Endothelial cell of umbilical vein (primary cell): ENCODE results near the gene KATNAL2. TPM values are rescaled to one million over a fixed set of nuclear protein-coding genes. Genes with fewer than 3 reads are reported as not detected.

ENCODE experiments used
- BruUV-seq: library from RNA; stranded (reverse); fragments of 400-500 nt; replicated peaks from 2 replicates; lab custom pipeline; 2021; lab: Mats Ljungman, UMichigan
- CTCF ChIA-PET: fragments of 300-600, 350-600 bp; sonication (Branson Sonifier 250); formaldehyde crosslinking; loops from one replicate; lab custom pipeline; 2021; ENCODE audit warnings: antibody characterized with exemption, inconsistent platforms; lab: Charles Lee
- POLR2A ChIA-PET: fragments of 300-600, 350-600 bp; sonication (Branson Sonifier 250); formaldehyde crosslinking; loops from one replicate; lab custom pipeline; 2021; ENCODE audit warnings: antibody characterized with exemption, inconsistent platforms; lab: Charles Lee
- DNase-seq: peaks from one replicate; pipeline ENCODE4 v3.0.0-alpha.2; 2011; ENCODE audit warnings: low read depth, low spot score
- FAIRE-seq: peaks from 2 replicates; lab custom pipeline; 2011; peaks lifted over from hg19 to GRCh38; lab: Jason Lieb, UNC
- H2AFZ ChIP-seq: 2 replicates; pipeline ENCODE4 v1.6.0; 2012; ENCODE audit warnings: low read depth, low read length, control low read depth, inconsistent platforms
- H3K27ac ChIP-seq: 2 replicates; pipeline ENCODE4 v1.5.1; 2011; ENCODE audit warnings: low read depth, mild to moderate bottlenecking, control low read depth, low read length, moderate library complexity; ENCODE audit not compliant: insufficient read depth
- H3K27me3 ChIP-seq, 2 experiments: 2 replicates each; pipeline versions ENCODE4 v1.6.0 to v1.6.1; 2011; ENCODE audit warnings: low read length in 2 of 2, mixed read lengths in 1 of 2; ENCODE audit not compliant: control insufficient read depth in 2 of 2, insufficient read depth in 2 of 2
- H3K36me3 ChIP-seq, 2 experiments: 2 replicates in 1 of 2; 3 replicates in 1 of 2; pipeline ENCODE4 v1.5.1; 2011; ENCODE audit warnings: low read length in 2 of 2, mild to moderate bottlenecking in 1 of 2, moderate library complexity in 1 of 2; ENCODE audit not compliant: control insufficient read depth in 2 of 2, insufficient read depth in 2 of 2; ENCODE audit errors: extremely low read depth in 1 of 2
- H3K4me1 ChIP-seq: 3 replicates; pipeline ENCODE4 v1.5.1; 2011; ENCODE audit warnings: mild to moderate bottlenecking, low read length; ENCODE audit not compliant: control insufficient read depth, insufficient read depth; ENCODE audit errors: extremely low read depth
- H3K4me2 ChIP-seq: 2 replicates; pipeline ENCODE4 v1.6.1; 2011; ENCODE audit warnings: low read length, control low read depth, mixed read lengths; ENCODE audit not compliant: insufficient read depth
- H3K4me3 ChIP-seq, 3 experiments: fragments of 200-600 bp in 1 of 3; sonication (generic), shearing (Covaris generic) in 1 of 3; replicated peaks in 1 of 3; 2 replicates each; pipeline ENCODE4 v1.5.1; 2011 to 2016; ENCODE audit warnings: control low read depth in 3 of 3, low read length in 3 of 3, mild to moderate bottlenecking in 2 of 3, inconsistent platforms in 1 of 3, low read depth in 1 of 3, moderate library complexity in 1 of 3; ENCODE audit not compliant: insufficient read depth in 1 of 3
- H3K79me2 ChIP-seq: 2 replicates; pipeline ENCODE4 v1.6.0; 2012; ENCODE audit warnings: low read length, inconsistent platforms; ENCODE audit not compliant: control insufficient read depth, insufficient read depth
- H3K9ac ChIP-seq: replicated peaks from 2 replicates; pipeline ENCODE3; 2011; ENCODE audit warnings: low read length, control low read depth; ENCODE audit not compliant: insufficient read depth; ENCODE audit errors: extremely low read depth
- H3K9me1 ChIP-seq: replicated peaks from 3 replicates; pipeline ENCODE4 v1.6.0; 2011; ENCODE audit warnings: mild to moderate bottlenecking, low read length; ENCODE audit not compliant: control insufficient read depth, insufficient read depth; ENCODE audit errors: extremely low read depth
- H3K9me3 ChIP-seq: replicated peaks from 2 replicates; pipeline ENCODE4 v1.5.1; 2012; ENCODE audit warnings: low read length, inconsistent platforms; ENCODE audit not compliant: control insufficient read depth, insufficient read depth
- H4K20me1 ChIP-seq: replicated peaks from 2 replicates; pipeline ENCODE3; 2011; ENCODE audit warnings: mild to moderate bottlenecking, low read length; ENCODE audit not compliant: control insufficient read depth, insufficient read depth; ENCODE audit errors: extremely low read depth
- EZH2 ChIP-seq: IDR thresholded peaks from 2 replicates; pipeline ENCODE4 v1.6.1; 2012; ENCODE audit warnings: borderline replicate concordance, low read depth, mild to moderate bottlenecking, moderate library complexity, low read length, inconsistent platforms; ENCODE audit not compliant: severe bottlenecking
- FOS ChIP-seq: IDR thresholded peaks from 2 replicates; pipeline ENCODE4 v1.6.1; 2011; ENCODE audit warnings: mild to moderate bottlenecking, low read length, moderate library complexity, borderline replicate concordance; ENCODE audit not compliant: insufficient read depth
- GATA2 ChIP-seq: IDR thresholded peaks from 2 replicates; pipeline ENCODE4 v1.7.0; 2011; ENCODE audit warnings: low read depth, mild to moderate bottlenecking, moderate library complexity, mixed read lengths, low read length; ENCODE audit not compliant: insufficient read length, insufficient read depth
- JUN ChIP-seq: IDR thresholded peaks from 2 replicates; pipeline ENCODE4 v1.6.1; 2011; ENCODE audit warnings: borderline replicate concordance, low read depth; ENCODE audit not compliant: insufficient read length, insufficient read depth
- MYC ChIP-seq: IDR thresholded peaks from one replicate; pipeline ENCODE4 v1.6.1; 2011; ENCODE audit warnings: mild to moderate bottlenecking, low read depth, low read length
- POLR2A ChIP-seq: IDR thresholded peaks from 2 replicates; pipeline ENCODE4 v1.6.1; 2012; ENCODE audit warnings: low read depth, mild to moderate bottlenecking, control low read depth, low read length
- POLR2AphosphoS5 ChIP-seq: IDR thresholded peaks from 2 replicates; pipeline ENCODE4 v1.6.1; 2012; ENCODE audit warnings: low read depth, mild to moderate bottlenecking, control low read depth, low read length, moderate library complexity; ENCODE audit not compliant: insufficient read depth
- dilution Hi-C: fragments of 300-500 bp; cut with MboI; formaldehyde crosslinking; loops from one replicate; pipeline ENCODE4 v1.15.0; 2019; ENCODE audit warnings: low sequenced_read_pairs; ENCODE audit not compliant: extremely low pct_ligation_motif_present
- intact Hi-C: fragments of 100-400 bp; cut with micrococcal nuclease; formaldehyde crosslinking; loops from one replicate; pipeline ENCODE4 v1.10.0; 2022
- polyA plus RNA-seq, 4 experiments: library from polyadenylated mRNA; depleted of rRNA in 3 of 4; stranded (reverse) in 3 of 4; unstranded in 1 of 4; fragments of >200 nt; gene quantifications; 2 replicates each; pipeline versions ENCODE4 v1.2.1 to v1.2.3, GENCODE V29; 2011 to 2012; ENCODE audit warnings: missing spikeins in 1 of 4
- total RNA-seq: library from RNA; stranded (reverse); gene quantifications from 2 replicates; pipeline ENCODE4 v1.2.3, GENCODE V29; 2021
- TF ChIP-seq, protein P1 (sequence below), 2 donors: IDR thresholded peaks; 1 replicate in 1 of 2; 2 replicates in 1 of 2; pipeline ENCODE4 v1.5.1; 2011; ENCODE audit warnings: low read length in 2 of 2, mild to moderate bottlenecking in 2 of 2, moderate library complexity in 2 of 2, control low read depth in 1 of 2, inconsistent platforms in 1 of 2, low read depth in 1 of 2; ENCODE audit not compliant: insufficient read depth in 1 of 2; ENCODE audit errors: extremely low read depth in 1 of 2
- TF ChIP-seq, protein P2 (sequence below): IDR thresholded peaks from 2 replicates; pipeline ENCODE4 v1.6.1; 2011; ENCODE audit not compliant: insufficient read depth, insufficient read length

KATNAL2 gene
- total and polyA plus RNA-seq, 2 donors (not counting 3 experiments of a cell fraction or from before 2014, with no cell fraction given), result 0.51 to 1.3 TPM

DNA sequence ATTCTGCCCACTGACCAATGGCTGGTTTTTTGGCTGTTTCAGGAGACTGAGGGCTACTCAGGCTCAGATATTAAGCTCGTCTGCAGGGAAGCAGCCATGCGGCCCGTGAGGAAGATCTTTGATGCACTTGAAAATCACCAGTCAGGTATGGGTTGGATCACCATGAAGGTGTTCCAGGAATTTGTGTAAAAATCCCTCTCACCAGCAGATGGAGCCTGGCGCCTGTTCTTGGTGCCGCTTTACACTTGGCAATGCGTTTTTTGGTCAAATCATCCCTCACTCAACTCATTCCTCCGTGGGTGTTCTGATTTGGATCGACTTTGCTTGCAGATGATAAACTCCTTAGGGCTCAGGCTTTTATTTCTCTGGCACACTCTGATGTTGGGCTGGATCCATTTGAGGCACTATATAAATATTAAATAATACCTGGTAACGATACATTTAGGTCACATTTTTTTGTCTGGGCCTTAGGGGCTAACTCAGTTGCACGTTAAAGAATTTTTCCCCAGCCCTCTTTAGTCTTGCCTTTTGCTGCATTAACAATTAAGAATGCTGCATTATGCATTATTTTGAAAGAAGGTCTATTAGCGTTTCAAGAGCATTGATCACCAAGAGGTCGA lies 182.9 kb downstream of the KATNAL2 start:
- intact Hi-C loops (loop anchor here (1.0 kb wide), 3 partner anchors 50 to 649 kb away; partner anchors contain the start of gene HDHD2), dilution Hi-C loops (no loop called here)
- H2AFZ ChIP-seq, result no peak overlapping the region
- H3K36me3 ChIP-seq, result no peaks in the 10 kb centered on the region
- no peaks in the 10 kb centered on the region for H3K27me3 ChIP-seq
- no peaks in the 10 kb centered on the region for H3K4me1 ChIP-seq
- no peak overlapping the region for H3K4me3 ChIP-seq
- no peaks in the 10 kb centered on the region for H3K9me3 ChIP-seq
- H3K27ac ChIP-seq, result no peak overlapping the region
- H3K9me1 ChIP-seq, result no peaks in the 10 kb centered on the region
- TF ChIP-seq, protein P1, sequence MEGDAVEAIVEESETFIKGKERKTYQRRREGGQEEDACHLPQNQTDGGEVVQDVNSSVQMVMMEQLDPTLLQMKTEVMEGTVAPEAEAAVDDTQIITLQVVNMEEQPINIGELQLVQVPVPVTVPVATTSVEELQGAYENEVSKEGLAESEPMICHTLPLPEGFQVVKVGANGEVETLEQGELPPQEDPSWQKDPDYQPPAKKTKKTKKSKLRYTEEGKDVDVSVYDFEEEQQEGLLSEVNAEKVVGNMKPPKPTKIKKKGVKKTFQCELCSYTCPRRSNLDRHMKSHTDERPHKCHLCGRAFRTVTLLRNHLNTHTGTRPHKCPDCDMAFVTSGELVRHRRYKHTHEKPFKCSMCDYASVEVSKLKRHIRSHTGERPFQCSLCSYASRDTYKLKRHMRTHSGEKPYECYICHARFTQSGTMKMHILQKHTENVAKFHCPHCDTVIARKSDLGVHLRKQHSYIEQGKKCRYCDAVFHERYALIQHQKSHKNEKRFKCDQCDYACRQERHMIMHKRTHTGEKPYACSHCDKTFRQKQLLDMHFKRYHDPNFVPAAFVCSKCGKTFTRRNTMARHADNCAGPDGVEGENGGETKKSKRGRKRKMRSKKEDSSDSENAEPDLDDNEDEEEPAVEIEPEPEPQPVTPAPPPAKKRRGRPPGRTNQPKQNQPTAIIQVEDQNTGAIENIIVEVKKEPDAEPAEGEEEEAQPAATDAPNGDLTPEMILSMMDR (IDR thresholded peaks at IDR 0.05; ENCODE audit: extremely low read depth in 1 of 2, insufficient read depth in 1 of 2, low read depth in 1 of 2, low read length in 2 of 2), result peak; percentile 70 to 78
- no peak for TF ChIP-seq POLR2AphosphoS5
- no TSS peak for BruUV-seq
- no peak overlapping the region for H3K9ac ChIP-seq
- H3K79me2 ChIP-seq, result no peaks in the 10 kb centered on the region
- DNase-seq (peak; percentile 56), FAIRE-seq (peak; percentile 75)
- POLR2A ChIA-PET, result no interaction called here
- CTCF ChIA-PET, result interaction anchor here (1.3 to 3.4 kb wide), 4 partner anchors 9 to 103 kb away, joined by 3 to 156 read pairs (median 4); no protein-coding TSS in a partner anchor
- H3K4me2 ChIP-seq, result no peak overlapping the region
- no peaks in the 10 kb centered on the region for H4K20me1 ChIP-seq

GRCh38 chr18:47108373-47108772 lies 191.0 kb downstream of the KATNAL2 start:
- Histone ChIP-seq H3K9ac (no peak overlapping the region), H2AFZ (no peak overlapping the region), H3K4me2 (no peak overlapping the region), H3K9me3 (no peaks in the 10 kb centered on the region), H3K9me1 (no peaks in the 10 kb centered on the region), H3K27ac (no peak overlapping the region), H3K4me3 (no peak overlapping the region), H3K27me3 (no peaks in the 10 kb centered on the region), H3K4me1 (no peaks in the 10 kb centered on the region), H3K36me3 (peaks cover 0 to 2% of the 10 kb centered on the region in 2 experiments), H4K20me1 (no peaks in the 10 kb centered on the region), H3K79me2 (no peaks in the 10 kb centered on the region)
- intact Hi-C loops, result no loop called here
- no peak for DNase-seq
- dilution Hi-C loops, result no loop called here
- BruUV-seq, result no TSS peak
- ChIA-PET CTCF (interaction anchor here (2.4 kb wide), 1 partner anchor 97 kb away, joined by 12 read pairs; no protein-coding TSS in a partner anchor), POLR2A (no interaction called here)
- no peak for FAIRE-seq
- no peak for TF ChIP-seq MYC
- no peak for TF ChIP-seq POLR2A
- TF ChIP-seq, protein P2, sequence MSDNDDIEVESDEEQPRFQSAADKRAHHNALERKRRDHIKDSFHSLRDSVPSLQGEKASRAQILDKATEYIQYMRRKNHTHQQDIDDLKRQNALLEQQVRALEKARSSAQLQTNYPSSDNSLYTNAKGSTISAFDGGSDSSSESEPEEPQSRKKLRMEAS, result no peak
- no peak for TF ChIP-seq JUN
- no peak for TF ChIP-seq POLR2AphosphoS5
- no peak for TF ChIP-seq FOS
- no peak for TF ChIP-seq GATA2
- TF ChIP-seq, protein P1 (IDR thresholded peaks at IDR 0.05; ENCODE audit: extremely low read depth in 1 of 2, insufficient read depth in 1 of 2, low read depth in 1 of 2, low read length in 2 of 2), result no peak
- no peak for TF ChIP-seq EZH2
